ENCODE results near the gene DYNC2LI1. TPM values are rescaled to one million over a fixed set of nuclear protein-coding genes. Genes with fewer than 3 reads are reported as not detected.

Gene DYNC2LI1
- total RNA-seq, 4 donors from 2014 or later = 18.5 to 32.2 (median 26.1) TPM

DNA sequence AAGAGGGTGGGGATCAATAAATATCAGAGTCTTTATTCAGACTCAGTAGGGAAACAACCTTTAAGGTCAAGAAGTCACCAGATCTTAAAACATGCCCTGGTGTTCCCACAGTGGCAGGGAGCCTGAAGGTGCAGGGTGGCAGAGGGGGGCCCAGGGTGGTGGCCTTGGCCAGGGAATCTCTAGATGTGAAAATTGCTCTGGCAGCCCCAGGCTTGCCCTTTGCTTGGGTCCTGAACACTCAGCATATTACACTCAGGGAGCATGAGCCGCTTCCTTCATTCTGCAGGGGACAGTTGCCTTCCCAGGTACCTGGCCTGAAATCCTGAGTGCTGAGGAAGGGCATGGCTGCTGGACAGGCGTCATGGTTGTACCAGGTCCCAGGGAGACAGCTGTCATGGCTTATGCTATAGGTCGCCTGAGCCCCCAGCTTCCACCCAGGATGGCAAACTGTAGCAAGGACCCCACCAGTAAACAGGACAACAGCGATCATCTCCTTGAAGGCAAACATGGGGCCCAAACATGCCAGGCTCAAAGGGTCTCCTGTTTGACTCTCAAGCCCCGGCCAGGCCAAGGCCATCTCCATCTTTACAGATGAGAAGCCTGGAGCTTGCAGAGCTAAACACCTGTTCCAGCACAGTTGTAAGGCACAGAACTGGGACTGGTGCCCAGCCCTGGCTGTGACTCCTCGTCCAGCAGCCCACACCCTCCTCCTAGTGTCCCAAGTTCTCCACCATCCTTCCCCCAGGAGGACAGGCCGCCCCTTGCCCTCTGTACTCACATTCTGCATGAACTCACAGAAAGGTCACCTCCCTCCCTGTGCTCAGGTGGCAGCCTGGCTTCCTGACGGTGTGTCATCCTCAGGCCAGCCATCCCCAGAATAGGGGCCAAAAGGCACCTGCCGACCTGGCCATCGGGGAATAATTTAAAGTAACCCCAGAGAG is 79.6 kb downstream of the DYNC2LI1 start:
- no peak for TF ChIP-seq POLR2AphosphoS5 (IDR thresholded peaks at IDR 0.05)
- TF ChIP-seq, protein P1, sequence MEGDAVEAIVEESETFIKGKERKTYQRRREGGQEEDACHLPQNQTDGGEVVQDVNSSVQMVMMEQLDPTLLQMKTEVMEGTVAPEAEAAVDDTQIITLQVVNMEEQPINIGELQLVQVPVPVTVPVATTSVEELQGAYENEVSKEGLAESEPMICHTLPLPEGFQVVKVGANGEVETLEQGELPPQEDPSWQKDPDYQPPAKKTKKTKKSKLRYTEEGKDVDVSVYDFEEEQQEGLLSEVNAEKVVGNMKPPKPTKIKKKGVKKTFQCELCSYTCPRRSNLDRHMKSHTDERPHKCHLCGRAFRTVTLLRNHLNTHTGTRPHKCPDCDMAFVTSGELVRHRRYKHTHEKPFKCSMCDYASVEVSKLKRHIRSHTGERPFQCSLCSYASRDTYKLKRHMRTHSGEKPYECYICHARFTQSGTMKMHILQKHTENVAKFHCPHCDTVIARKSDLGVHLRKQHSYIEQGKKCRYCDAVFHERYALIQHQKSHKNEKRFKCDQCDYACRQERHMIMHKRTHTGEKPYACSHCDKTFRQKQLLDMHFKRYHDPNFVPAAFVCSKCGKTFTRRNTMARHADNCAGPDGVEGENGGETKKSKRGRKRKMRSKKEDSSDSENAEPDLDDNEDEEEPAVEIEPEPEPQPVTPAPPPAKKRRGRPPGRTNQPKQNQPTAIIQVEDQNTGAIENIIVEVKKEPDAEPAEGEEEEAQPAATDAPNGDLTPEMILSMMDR (IDR thresholded peaks at IDR 0.05) = no peak
- TF ChIP-seq EP300 (IDR thresholded peaks at IDR 0.05) = no peak
- no peak for TF ChIP-seq POLR2A (IDR thresholded peaks at IDR 0.05)
- WGBS, 2 donors (ENCODE audit: low coverage in 1 of 2) = 20 to 80% methylated on average over 1 of the region's 10 CpGs
- Histone ChIP-seq H3K27me3 (peaks cover 50% of the 10 kb centered on the region), H3K9me3 (no peaks in the 10 kb centered on the region), H3K4me3 (no peak overlapping the region), H3K36me3 (no peaks in the 10 kb centered on the region), H3K4me1 (peaks cover 0 to 9% (median 0%) of the 10 kb centered on the region in 3 donors), H3K27ac (no peak overlapping the region)
- no peak for ATAC-seq

DNA sequence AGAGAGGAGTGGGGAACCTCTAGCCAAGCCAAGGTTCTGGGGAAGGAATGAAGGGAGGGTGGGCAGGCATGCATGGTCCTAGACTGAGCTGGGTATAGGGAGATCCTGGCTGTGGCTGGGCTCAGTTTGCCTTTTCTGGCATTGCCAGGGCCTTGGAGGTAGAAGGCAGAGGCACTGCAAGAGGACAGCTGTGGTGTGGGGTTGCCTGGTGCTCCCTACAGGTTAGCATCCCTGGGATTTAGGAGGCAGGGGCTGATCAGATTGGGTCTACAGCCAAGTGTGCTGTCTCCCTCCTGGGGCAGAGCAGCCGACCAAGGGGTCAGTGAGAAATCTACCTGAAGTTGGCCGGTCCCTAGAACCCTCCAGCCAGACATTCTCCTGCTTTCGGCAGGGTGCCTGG is 80.8 kb downstream of the DYNC2LI1 start:
- H3K27ac ChIP-seq = no peak overlapping the region
- no peak overlapping the region for H3K4me3 ChIP-seq
- TF ChIP-seq EP300 (IDR thresholded peaks at IDR 0.05) = no peak
- no peak for ATAC-seq
- no peaks in the 10 kb centered on the region for H3K9me3 ChIP-seq
- peaks cover 56% of the 10 kb centered on the region for H3K27me3 ChIP-seq
- H3K4me1 ChIP-seq = peaks cover 0 to 9% (median 0%) of the 10 kb centered on the region in 3 donors
- WGBS, 2 donors (ENCODE audit: low coverage in 1 of 2) = 80 to 92% methylated on average over 3 of the region's 3 CpGs
- no peaks in the 10 kb centered on the region for H3K36me3 ChIP-seq

DNA sequence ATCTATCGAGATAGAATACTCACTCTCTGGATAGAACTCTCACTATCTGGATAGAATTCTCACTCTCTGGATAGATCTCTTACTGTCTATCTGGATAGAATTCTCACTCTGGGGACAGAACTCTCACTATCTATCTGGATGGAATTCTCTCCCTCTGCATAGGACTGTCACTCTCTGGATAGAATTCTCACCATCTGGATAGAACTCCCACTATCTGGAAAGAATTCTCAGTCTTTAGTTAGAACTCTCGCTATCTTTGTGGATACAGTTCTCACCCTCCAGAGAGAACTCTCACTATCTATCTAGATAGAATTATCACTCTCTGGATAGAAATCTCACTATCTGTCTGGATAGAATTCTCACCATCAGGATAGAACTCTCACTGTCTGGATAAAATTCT is 81.5 kb downstream of the DYNC2LI1 start:
- no peak overlapping the region for H3K27ac ChIP-seq
- WGBS, 2 donors (ENCODE audit: low coverage in 1 of 2) = 74 to 77% methylated on average over 2 of the region's 2 CpGs
- no peak overlapping the region for H3K4me3 ChIP-seq
- no peak for ATAC-seq
- no peaks in the 10 kb centered on the region for H3K9me3 ChIP-seq
- peaks cover 0 to 9% (median 0%) of the 10 kb centered on the region in 3 donors for H3K4me1 ChIP-seq
- peaks cover 62% of the 10 kb centered on the region for H3K27me3 ChIP-seq
- no peaks in the 10 kb centered on the region for H3K36me3 ChIP-seq
- TF ChIP-seq EP300 (IDR thresholded peaks at IDR 0.05) (no peak), POLR2AphosphoS5 (IDR thresholded peaks at IDR 0.05) (no peak), POLR2A (IDR thresholded peaks at IDR 0.05) (no peak)
- TF ChIP-seq, protein P1 (IDR thresholded peaks at IDR 0.05) = no peak

Small RNAs within 50 kb of the gene (small RNA-seq; reads per million reads assigned to genes)
- gene RN7SKP66 = 0 reads per million in 4 donors

Other genes starting within 250 kb of the DYNC2LI1 start
- gene THADA, start 178.0 kb upstream of the DYNC2LI1 start, total RNA-seq = 10 to 100 TPM; 19.7 to 34.4 (median 22.3) TPM
- gene PLEKHH2, start 136.8 kb upstream of the DYNC2LI1 start, total RNA-seq = 10 to 100 TPM; 18.9 to 37.4 (median 25.1) TPM
- 1 to 10 TPM in 3 of 4 donors, under 1 TPM in 1; 0.78 to 1.6 (median 1.4) TPM for gene C1GALT1C1L, start 97.6 kb upstream of the DYNC2LI1 start, total RNA-seq
- gene ABCG5, start 64.8 kb downstream of the DYNC2LI1 start, total RNA-seq = not detected
- under 1 TPM in 1 of 4 donors, not detected in 3; 0.12 TPM for gene ABCG8, start 64.9 kb downstream of the DYNC2LI1 start, total RNA-seq
- gene LRPPRC, start 221.9 kb downstream of the DYNC2LI1 start, total RNA-seq = 10 to 100 TPM; 40.9 to 61.8 (median 49.5) TPM